Activated CD4-positive, alpha-beta T cell treated with anti-CD3 and anti-CD28 coated beads, Interleukin-2, amount 10 ng/mL, durations not matched to agents 24 days and 14 days (primary cell): ENCODE results near the gene PRR27. TPM values are rescaled to one million over a fixed set of nuclear protein-coding genes. Genes with fewer than 3 reads are reported as not detected.
"Not testable (repeated sequence)": the region's sequence is repeated elsewhere in the genome, so short reads cannot be mapped to it uniquely, and the experiment has no call there.

Experiments
- DNase-seq: peaks from one replicate; pipeline ENCODE4 v3.0.0; 2022
- H3K27ac Mint-ChIP-seq: one replicate; pipeline ENCODE4 v1.8.0; 2022; ENCODE audit warnings: mild to moderate bottlenecking, mixed read lengths
- H3K27me3 Mint-ChIP-seq: one replicate; pipeline ENCODE4 v1.8.0; 2022; ENCODE audit warnings: mixed read lengths
- H3K36me3 Mint-ChIP-seq: one replicate; pipeline ENCODE4 v1.8.0; 2022; ENCODE audit warnings: low read depth, mild to moderate bottlenecking, mixed read lengths
- H3K4me1 Mint-ChIP-seq: one replicate; pipeline ENCODE4 v1.8.0; 2021; ENCODE audit warnings: mixed read lengths
- H3K4me3 Mint-ChIP-seq: one replicate; pipeline ENCODE4 v1.8.0; 2022; ENCODE audit warnings: mild to moderate bottlenecking, moderate library complexity, mixed read lengths
- H3K9me3 Mint-ChIP-seq: one replicate; pipeline ENCODE4 v1.8.0; 2021; ENCODE audit warnings: mixed read lengths
- intact Hi-C: fragments of 100-400 bp; cut with micrococcal nuclease; formaldehyde crosslinking; loops from one replicate; pipeline ENCODE4 v1.15.1; 2023
- total RNA-seq: library from RNA; stranded (reverse); gene quantifications from 2 replicates; pipeline ENCODE4 v1.2.3, GENCODE V29; 2022

Gene PRR27
- total RNA-seq, 1 donor from 2014 or later = not detected

DNA sequence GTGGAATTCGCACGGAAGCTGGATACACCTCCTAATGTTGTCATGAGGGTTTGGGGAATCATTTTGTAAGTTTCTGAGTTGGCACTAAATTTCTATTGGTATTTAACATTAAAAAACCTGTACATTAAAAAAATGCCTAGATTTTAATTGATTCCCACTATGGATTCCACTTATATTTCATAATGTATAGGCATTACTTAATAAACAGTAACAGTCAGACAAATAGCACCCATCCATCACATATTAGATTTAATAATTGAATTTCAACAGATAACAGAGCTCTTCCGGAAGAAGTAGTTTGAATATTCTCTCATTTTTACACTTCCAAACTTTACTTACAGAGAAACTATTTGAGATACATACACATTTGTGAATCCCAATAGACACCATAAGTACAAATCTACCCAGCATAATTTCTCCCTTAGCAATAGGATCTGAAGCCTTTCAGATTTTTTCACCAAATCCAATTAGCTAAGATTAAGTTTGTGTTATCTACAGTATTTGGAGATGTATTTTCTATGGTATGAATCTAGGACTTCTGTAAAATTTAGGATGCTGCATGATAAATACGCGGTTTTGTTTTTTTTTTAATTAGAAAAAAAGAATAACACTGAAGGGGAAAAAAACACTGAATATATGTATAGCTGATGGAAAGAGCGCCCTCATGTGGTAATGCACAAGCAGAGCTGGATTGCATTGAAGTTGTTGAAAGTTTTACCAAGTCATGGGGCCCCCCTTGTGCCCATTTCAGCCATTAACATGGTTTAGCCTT is 29.3 kb downstream of the PRR27 start:
- intact Hi-C loops = loop anchor here (1.0 kb wide), 1 partner anchor 494 kb away; no protein-coding TSS in a partner anchor
- Mint-ChIP-seq H3K9me3 (no peaks in the 10 kb centered on the region), H3K4me1 (no peaks in the 10 kb centered on the region), H3K27ac (no peak overlapping the region), H3K36me3 (no peaks in the 10 kb centered on the region), H3K4me3 (no peak overlapping the region), H3K27me3 (no peaks in the 10 kb centered on the region)
- DNase-seq = peak; percentile 71

DNA sequence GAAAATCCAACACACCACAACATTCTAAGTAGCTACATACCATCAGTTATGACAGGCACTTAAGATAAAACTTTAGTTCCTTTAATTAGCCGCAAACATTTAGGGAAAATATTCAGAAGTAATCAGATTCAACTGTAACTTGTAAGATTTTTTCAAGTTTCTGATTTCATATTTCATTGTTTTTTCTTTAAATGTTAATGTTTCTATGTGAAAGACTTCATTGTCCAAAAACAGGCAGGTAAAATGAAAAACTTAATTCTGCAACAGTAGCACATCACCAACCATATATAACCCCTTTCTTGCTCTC is 29.9 kb downstream of the PRR27 start:
- H3K36me3 Mint-ChIP-seq = no peaks in the 10 kb centered on the region
- no peak overlapping the region for H3K27ac Mint-ChIP-seq
- H3K27me3 Mint-ChIP-seq = no peaks in the 10 kb centered on the region
- no peaks in the 10 kb centered on the region for H3K9me3 Mint-ChIP-seq
- intact Hi-C loops = loop anchor here (1.0 kb wide), 1 partner anchor 495 kb away; no protein-coding TSS in a partner anchor
- H3K4me3 Mint-ChIP-seq = no peak overlapping the region
- no peaks in the 10 kb centered on the region for H3K4me1 Mint-ChIP-seq
- DNase-seq = no peak

DNA sequence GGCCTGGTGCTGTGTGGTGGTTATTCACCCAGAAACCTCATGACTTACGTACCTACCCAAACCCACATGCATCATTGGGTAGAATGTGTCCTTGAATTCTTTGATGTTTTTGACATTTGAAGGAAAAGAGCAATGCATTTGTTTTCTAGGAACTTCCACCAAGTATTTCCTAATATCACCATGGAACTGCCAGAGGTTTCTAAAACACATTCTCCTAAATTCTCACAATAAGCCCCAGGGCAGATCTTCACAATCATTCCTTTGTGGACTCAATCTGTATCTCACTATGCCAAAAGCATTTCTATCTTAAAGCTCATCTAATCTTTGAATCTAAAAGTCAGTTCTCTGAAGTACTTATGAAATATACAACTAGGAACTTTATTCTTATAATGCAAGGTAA is 33.2 kb downstream of the PRR27 start:
- H3K4me3 Mint-ChIP-seq = no peak overlapping the region
- H3K36me3 Mint-ChIP-seq = no peaks in the 10 kb centered on the region
- no peaks in the 10 kb centered on the region for H3K27me3 Mint-ChIP-seq
- H3K4me1 Mint-ChIP-seq = no peaks in the 10 kb centered on the region
- intact Hi-C loops = no loop called here
- H3K9me3 Mint-ChIP-seq = no peaks in the 10 kb centered on the region
- no peak for DNase-seq
- no peak overlapping the region for H3K27ac Mint-ChIP-seq

DNA sequence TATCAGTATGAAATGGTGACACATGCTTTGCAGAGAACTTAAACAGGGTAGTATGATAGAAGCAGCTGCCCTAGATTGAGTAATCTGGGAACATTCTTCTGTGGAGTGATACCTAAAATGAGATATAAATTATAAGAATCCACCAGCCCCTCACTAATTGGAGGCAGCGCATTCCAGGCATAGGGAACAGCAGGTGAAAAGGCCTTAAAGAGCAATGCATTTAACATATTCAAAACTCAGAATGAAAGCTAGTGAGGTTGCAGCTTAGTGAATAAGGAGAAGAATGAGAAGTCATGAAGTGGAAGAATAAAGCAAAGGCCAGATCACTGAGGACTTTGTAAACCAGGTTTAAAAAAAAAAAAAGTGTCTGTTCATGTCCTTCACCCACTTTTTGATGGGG is 36.5 kb downstream of the PRR27 start:
- Mint-ChIP-seq H3K27ac (no peak overlapping the region), H3K4me3 (no peak overlapping the region), H3K4me1 (no peaks in the 10 kb centered on the region), H3K36me3 (no peaks in the 10 kb centered on the region), H3K27me3 (no peaks in the 10 kb centered on the region), H3K9me3 (no peaks in the 10 kb centered on the region)
- DNase-seq = no peak
- intact Hi-C loops = no loop called here

DNA sequence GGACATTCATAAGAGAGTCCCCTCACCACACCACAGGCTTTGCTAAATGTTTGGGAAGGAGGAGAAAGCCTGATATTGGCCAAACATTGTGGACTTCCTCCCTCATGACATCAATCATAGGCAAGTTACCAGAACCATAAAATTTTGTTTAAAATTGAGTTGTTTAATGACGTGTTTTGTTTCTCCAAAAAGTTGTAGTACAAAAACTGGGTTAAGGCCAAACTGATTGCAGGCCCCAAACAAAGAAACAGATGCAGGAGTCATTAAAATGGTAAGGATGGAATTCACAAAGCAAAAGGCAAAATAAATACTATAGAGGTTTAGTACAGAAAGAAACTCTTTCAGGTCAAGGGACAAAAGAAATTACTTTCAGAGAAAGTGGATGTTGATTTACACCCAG is 37.6 kb downstream of the PRR27 start:
- Mint-ChIP-seq H3K4me3 (no peak overlapping the region), H3K27me3 (no peaks in the 10 kb centered on the region), H3K9me3 (no peaks in the 10 kb centered on the region), H3K36me3 (no peaks in the 10 kb centered on the region), H3K27ac (no peak overlapping the region), H3K4me1 (no peaks in the 10 kb centered on the region)
- intact Hi-C loops = no loop called here
- DNase-seq = no peak

DNA sequence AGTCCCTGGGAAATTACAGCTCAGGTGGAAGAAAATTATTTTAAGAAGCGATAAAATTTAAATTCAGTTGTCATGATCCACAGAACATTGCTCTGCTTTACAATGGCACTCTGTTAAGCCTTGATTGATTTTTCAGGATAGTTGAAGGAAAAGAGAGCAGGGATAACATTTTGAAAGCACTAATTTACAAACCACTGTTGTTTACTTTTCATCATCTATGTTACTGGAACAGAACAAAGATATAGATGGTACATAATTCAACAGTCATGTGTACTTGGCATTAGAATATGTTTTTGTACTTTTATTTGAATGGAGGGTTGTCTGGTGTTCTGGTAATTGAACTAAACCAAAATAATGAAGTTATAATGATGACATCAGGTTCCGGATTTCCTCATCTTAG is 38.9 kb downstream of the PRR27 start:
- Mint-ChIP-seq H3K27ac (no peak overlapping the region), H3K4me1 (no peaks in the 10 kb centered on the region), H3K9me3 (no peaks in the 10 kb centered on the region), H3K27me3 (no peaks in the 10 kb centered on the region), H3K4me3 (no peak overlapping the region), H3K36me3 (no peaks in the 10 kb centered on the region)
- intact Hi-C loops = no loop called here
- DNase-seq = no peak

DNA sequence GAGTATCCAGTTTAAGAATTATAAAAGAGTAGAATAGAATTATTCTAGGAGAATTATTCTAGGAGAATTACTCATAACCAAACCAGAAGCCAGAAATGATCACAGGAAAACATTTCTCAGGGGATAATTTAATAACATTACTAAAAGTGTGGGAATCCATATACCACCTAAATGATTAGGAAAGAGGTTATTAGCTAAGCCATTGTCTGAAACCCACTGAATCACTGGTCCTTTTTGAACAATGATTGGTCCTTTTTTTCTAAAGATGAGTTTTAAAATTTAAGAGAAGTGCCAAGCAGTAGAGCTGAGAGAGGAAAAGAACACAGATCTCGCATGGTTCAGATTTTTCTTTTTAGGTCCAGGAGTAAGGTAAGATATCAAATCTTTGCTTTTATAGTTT is 41.4 kb downstream of the PRR27 start, which contains the start of gene ODAM:
ODAM (plus strand) TSS at position 301 of the 400 bp plus-strand sequence. CDS start 819 bp downstream, outside the sequence.
- Mint-ChIP-seq H3K4me1 (no peaks in the 10 kb centered on the region), H3K27ac (no peak within 1 kb of the TSS), H3K36me3 (no peaks in the 10 kb centered on the region), H3K9me3 (no peaks in the 10 kb centered on the region), H3K4me3 (no peak within 1 kb of the TSS), H3K27me3 (no peaks in the 10 kb centered on the region)
- DNase-seq = no peak
- intact Hi-C loops = no loop called here

DNA sequence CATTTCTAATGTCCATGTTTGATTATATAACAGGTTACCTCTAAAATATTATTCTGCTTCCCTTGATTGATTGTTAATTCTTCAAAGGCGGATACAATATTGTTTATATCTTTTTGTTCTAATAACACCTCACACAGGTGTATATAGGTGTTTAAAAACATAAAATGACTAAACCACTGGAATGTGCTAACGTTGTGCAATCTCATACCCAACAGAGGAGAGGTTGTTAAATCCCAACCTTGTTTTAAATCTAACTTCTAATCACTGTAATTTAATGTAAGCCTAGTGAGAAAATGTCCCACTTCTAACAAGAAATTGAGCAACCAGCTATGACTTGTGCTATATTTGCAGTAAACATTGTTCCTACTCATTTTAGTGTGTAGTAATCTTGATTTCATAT is 42.8 kb downstream of the PRR27 start:
- Mint-ChIP-seq H3K27me3 (no peaks in the 10 kb centered on the region), H3K27ac (no peak overlapping the region), H3K4me1 (no peaks in the 10 kb centered on the region), H3K9me3 (no peaks in the 10 kb centered on the region), H3K36me3 (no peaks in the 10 kb centered on the region), H3K4me3 (no peak overlapping the region)
- DNase-seq = no peak
- intact Hi-C loops = no loop called here

DNA sequence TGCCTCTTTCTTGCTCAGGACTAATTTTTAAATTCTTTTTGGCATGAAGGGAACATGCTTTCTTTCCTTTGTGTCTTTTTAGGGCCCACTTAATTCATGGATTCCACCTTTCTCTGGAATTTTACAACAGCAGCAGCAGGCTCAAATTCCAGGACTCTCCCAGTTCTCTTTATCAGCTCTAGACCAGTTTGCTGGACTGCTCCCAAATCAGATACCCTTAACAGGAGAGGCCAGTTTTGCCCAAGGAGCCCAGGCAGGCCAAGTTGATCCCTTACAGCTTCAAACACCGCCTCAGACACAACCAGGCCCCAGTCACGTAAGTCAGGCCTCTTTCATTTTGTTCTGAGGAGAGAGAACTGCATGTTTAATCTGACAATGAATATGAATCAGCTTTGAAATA is 43.8 kb downstream of the PRR27 start:
- Mint-ChIP-seq H3K4me3 (no peak overlapping the region), H3K4me1 (no peaks in the 10 kb centered on the region), H3K27me3 (no peaks in the 10 kb centered on the region), H3K9me3 (no peaks in the 10 kb centered on the region), H3K27ac (no peak overlapping the region), H3K36me3 (no peaks in the 10 kb centered on the region)
- DNase-seq = no peak
- intact Hi-C loops = no loop called here

DNA sequence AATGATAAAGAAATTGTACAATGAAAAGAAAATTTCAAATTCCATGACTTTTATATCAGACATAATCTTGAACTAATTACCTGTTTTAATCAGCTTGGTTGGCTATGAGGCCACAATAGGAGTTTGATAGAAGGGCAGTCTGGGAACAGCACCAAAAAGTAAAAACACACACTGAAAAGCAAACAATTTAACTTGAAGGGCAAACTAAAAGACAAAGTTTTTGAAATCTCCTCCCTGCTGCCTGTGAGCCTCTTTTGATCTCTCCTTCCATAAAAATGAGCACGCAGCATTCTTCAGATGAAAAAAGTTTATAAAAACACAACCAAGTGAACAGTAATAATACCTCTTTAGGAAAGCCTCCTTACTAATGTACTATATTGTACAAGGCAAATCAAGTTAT is 49.6 kb downstream of the PRR27 start:
- Mint-ChIP-seq H3K27me3 (no peaks in the 10 kb centered on the region), H3K27ac (no peak overlapping the region), H3K4me1 (no peaks in the 10 kb centered on the region), H3K36me3 (no peaks in the 10 kb centered on the region), H3K9me3 (no peaks in the 10 kb centered on the region), H3K4me3 (no peak overlapping the region)
- intact Hi-C loops = no loop called here
- DNase-seq = no peak

DNA sequence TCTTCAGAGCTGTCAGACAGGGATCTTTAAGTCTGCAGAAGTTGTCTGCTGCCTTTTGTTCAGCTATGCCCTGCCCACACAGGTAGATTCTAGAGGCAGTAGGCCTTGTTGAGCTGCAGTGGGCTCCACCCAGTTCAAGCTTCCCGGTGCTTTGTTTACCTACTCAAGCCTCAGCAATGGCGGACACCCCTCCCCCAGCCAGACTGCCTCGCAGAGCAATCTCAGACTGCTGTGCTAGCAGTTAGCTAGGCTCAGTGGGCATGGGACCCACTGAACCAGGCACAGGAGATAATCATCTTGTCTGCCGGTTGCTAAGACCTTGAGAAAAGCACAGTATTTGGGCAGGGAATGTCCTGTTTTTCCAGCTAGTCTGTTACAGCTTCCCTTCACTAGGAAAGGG is 58.7 kb downstream of the PRR27 start:
- H3K36me3 Mint-ChIP-seq, DNase-seq, H3K9me3 Mint-ChIP-seq, H3K27me3 Mint-ChIP-seq, intact Hi-C loops, H3K4me3 Mint-ChIP-seq, H3K27ac Mint-ChIP-seq, H3K4me1 Mint-ChIP-seq: not testable (repeated sequence)

Other genes starting within 250 kb of the PRR27 start
- not detected in 2 replicates for gene CSN1S1, start 223.2 kb upstream of the PRR27 start, total RNA-seq
- not detected in 2 replicates for gene CSN2, start 188.5 kb upstream of the PRR27 start, total RNA-seq
- gene STATH, start 158.3 kb upstream of the PRR27 start, total RNA-seq = not detected in 2 replicates
- not detected in 2 replicates for gene HTN3, start 125.8 kb upstream of the PRR27 start, total RNA-seq
- not detected in 2 replicates for gene HTN1, start 103.8 kb upstream of the PRR27 start, total RNA-seq
- not detected in 2 replicates for gene ODAM, start 41.5 kb downstream of the PRR27 start, total RNA-seq
- gene FDCSP, start 71.9 kb downstream of the PRR27 start, total RNA-seq = not detected in 2 replicates
- not detected in 2 replicates for gene CSN3, start 88.4 kb downstream of the PRR27 start, total RNA-seq
- gene CABS1, start 180.7 kb downstream of the PRR27 start, total RNA-seq = not detected in 2 replicates
- not detected in 2 replicates for gene SMR3A, start 206.5 kb downstream of the PRR27 start, total RNA-seq
- not detected in 2 replicates for gene SMR3B, start 228.9 kb downstream of the PRR27 start, total RNA-seq
- gene OPRPN, start 243.7 kb downstream of the PRR27 start, total RNA-seq = not detected in 2 replicates